Small intestine (tissue), 7 donors: ENCODE measurements around the gene CALML4. TPM values are rescaled to one million over a fixed set of nuclear protein-coding genes. Genes with fewer than 3 reads are reported as not detected.

Experiments used
- DNase-seq, 2 donors: peaks; one replicate each; pipeline versions ENCODE4 v3.0.0 to v3.0.0-alpha.2; 2013
- FAIRE-seq: peaks from 2 replicates; lab custom pipeline; 2012; peaks lifted over from hg19 to GRCh38; lab: Jason Lieb, UNC
- H3K27ac ChIP-seq, 3 donors: one replicate each; pipeline ENCODE4 v1.5.1; 2013; ENCODE audit warnings: low read length in 2 of 3, mild to moderate bottlenecking in 2 of 3, control low read depth in 1 of 3, inconsistent platforms in 1 of 3, low read depth in 1 of 3, moderate library complexity in 1 of 3
- H3K27me3 ChIP-seq, 3 donors: one replicate each; pipeline ENCODE4 v1.6.1; 2013; ENCODE audit warnings: low read length in 3 of 3, inconsistent platforms in 1 of 3; ENCODE audit not compliant: control insufficient read depth in 3 of 3, insufficient read depth in 3 of 3
- H3K36me3 ChIP-seq, 3 donors: one replicate each; pipeline ENCODE4 v1.6.1; 2013; ENCODE audit warnings: low read length in 3 of 3, inconsistent platforms in 1 of 3, low read depth in 1 of 3, mild to moderate bottlenecking in 1 of 3, moderate library complexity in 1 of 3; ENCODE audit not compliant: control insufficient read depth in 3 of 3, insufficient read depth in 2 of 3
- H3K4me1 ChIP-seq, 3 donors: one replicate each; pipeline ENCODE4 v1.6.1; 2013; ENCODE audit warnings: low read length in 2 of 3, inconsistent platforms in 1 of 3, low read depth in 1 of 3, mild to moderate bottlenecking in 1 of 3, moderate library complexity in 1 of 3; ENCODE audit not compliant: control insufficient read depth in 3 of 3, insufficient read depth in 2 of 3
- H3K4me3 ChIP-seq, 3 donors: one replicate each; pipeline ENCODE4 v1.5.1; 2013; ENCODE audit warnings: low read length in 3 of 3, control low read depth in 1 of 3, inconsistent platforms in 1 of 3, low read depth in 1 of 3, mild to moderate bottlenecking in 1 of 3, moderate library complexity in 1 of 3
- H3K9me3 ChIP-seq, 2 donors: one replicate each; pipeline ENCODE4 v1.6.1; 2013; ENCODE audit warnings: low read depth in 1 of 2, low read length in 1 of 2; ENCODE audit not compliant: control insufficient read depth in 2 of 2, insufficient read depth in 1 of 2
- WGBS, 3 donors: extraction: QIAGEN DNeasy Blood & Tissue Kit; methylation state at CpG; one replicate each; pipeline ENCODE4 v1.1.7; 2013; 5-methylcytosine and 5-hydroxymethylcytosine counted together
- polyA plus RNA-seq, 4 donors: library from polyadenylated mRNA; stranded (reverse) in 3 of 4; unstranded in 1 of 4; fragments of 200-250 nt in 3 of 4; fragments of 120-200 nt in 1 of 4; gene quantifications; one replicate each; pipeline versions ENCODE4 v1.2.1 to v1.2.3, GENCODE V29; 2013
- donor health status: healthy with polysubstance abuse.
- donor health status: control.
- donor health status: control.
- donor health status: Bipolar disorder and iron deficiency.
- donor health status: healthy.

CALML4 gene
- polyA plus RNA-seq, 4 donors = 127 to 288 (median 191) TPM

- Histone ChIP-seq H3K27me3 (no peaks in the 10 kb centered on the region), H3K4me3 (no peak overlapping the region), H3K9me3 (no peaks in the 10 kb centered on the region), H3K27ac (no peak overlapping the region), H3K4me1 (peaks cover 0 to 30% (median 0%) of the 10 kb centered on the region in 3 donors), H3K36me3 (peaks cover 3 to 78% (median 5%) of the 10 kb centered on the region in 3 donors)
- FAIRE-seq (no peak), DNase-seq (no peak)
- WGBS, 3 donors = 87 to 92% (median 91%) methylated on average over 11 of the region's 11 CpGs
These were observed 7.3 kb downstream of the CALML4 start for GRCh38 chr15:68197661-68198437.

GRCh38 chr15:68197170-68197492 is 8.0 kb downstream of the CALML4 start:
- FAIRE-seq (no peak), DNase-seq (no peak)
- peaks cover 3 to 82% (median 9%) of the 10 kb centered on the region in 3 donors for H3K36me3 ChIP-seq
- 89 to 96% (median 96%) methylated on average over 8 of the region's 8 CpGs for WGBS, 3 donors
- no peaks in the 10 kb centered on the region for H3K27me3 ChIP-seq
- H3K9me3 ChIP-seq = no peaks in the 10 kb centered on the region
- H3K4me1 ChIP-seq = peaks cover 0 to 27% (median 0%) of the 10 kb centered on the region in 3 donors
- no peak overlapping the region for H3K27ac ChIP-seq
- no peak overlapping the region for H3K4me3 ChIP-seq

- no peak for FAIRE-seq
- Histone ChIP-seq H3K9me3 (no peaks in the 10 kb centered on the region), H3K36me3 (peaks cover 5 to 81% (median 9%) of the 10 kb centered on the region in 3 donors), H3K4me3 (no peak overlapping the region), H3K27ac (no peak overlapping the region), H3K4me1 (peaks cover 0 to 22% (median 0%) of the 10 kb centered on the region in 3 donors), H3K27me3 (no peaks in the 10 kb centered on the region)
- 86 to 94% (median 91%) methylated on average over 17 of the region's 17 CpGs for WGBS, 3 donors
- no peak for DNase-seq
These were observed 8.5 kb downstream of the CALML4 start for GRCh38 chr15:68196445-68197169.

GRCh38 chr15:68195336-68196112 is 9.6 kb downstream of the CALML4 start:
- H3K4me1 ChIP-seq = peaks cover 0 to 11% (median 0%) of the 10 kb centered on the region in 3 donors
- FAIRE-seq = no peak
- H3K27ac ChIP-seq = no peak overlapping the region
- no peak overlapping the region for H3K4me3 ChIP-seq
- WGBS, 3 donors = 87 to 88% (median 88%) methylated on average over 8 of the region's 8 CpGs
- no peak for DNase-seq
- H3K27me3 ChIP-seq = no peaks in the 10 kb centered on the region
- H3K36me3 ChIP-seq = peaks cover 6 to 70% (median 11%) of the 10 kb centered on the region in 3 donors
- H3K9me3 ChIP-seq = no peaks in the 10 kb centered on the region

GRCh38 chr15:68192804-68193486 is 12.2 kb downstream of the CALML4 start:
- H3K27me3 ChIP-seq = no peaks in the 10 kb centered on the region
- H3K27ac ChIP-seq = no peak overlapping the region
- WGBS, 3 donors = 85 to 92% (median 92%) methylated on average over 5 of the region's 5 CpGs
- DNase-seq (no peak), FAIRE-seq (no peak)
- H3K9me3 ChIP-seq = no peaks in the 10 kb centered on the region
- H3K4me3 ChIP-seq = no peak overlapping the region
- peaks cover 0 to 2% (median 0%) of the 10 kb centered on the region in 3 donors for H3K4me1 ChIP-seq
- peaks cover 10 to 52% (median 15%) of the 10 kb centered on the region in 3 donors for H3K36me3 ChIP-seq

- Histone ChIP-seq H3K27ac (no peak overlapping the region), H3K4me3 (no peak overlapping the region), H3K27me3 (no peaks in the 10 kb centered on the region), H3K36me3 (peaks cover 9 to 49% (median 15%) of the 10 kb centered on the region in 3 donors), H3K9me3 (no peaks in the 10 kb centered on the region), H3K4me1 (peaks cover 0 to 2% (median 0%) of the 10 kb centered on the region in 3 donors)
- FAIRE-seq = no peak
- WGBS, 3 donors = 70 to 85% (median 80%) methylated on average over 4 of the region's 4 CpGs
- no peak for DNase-seq
These were observed 13.0 kb downstream of the CALML4 start for GRCh38 chr15:68192117-68192516.

- no peak for FAIRE-seq
- Histone ChIP-seq H3K36me3 (peaks cover 7 to 45% (median 15%) of the 10 kb centered on the region in 3 donors), H3K4me1 (peaks cover 0 to 2% (median 0%) of the 10 kb centered on the region in 3 donors), H3K4me3 (no peak overlapping the region), H3K9me3 (no peaks in the 10 kb centered on the region), H3K27me3 (no peaks in the 10 kb centered on the region), H3K27ac (no peak overlapping the region)
- WGBS, 3 donors = 61 to 69% (median 69%) methylated on average over 3 of the region's 3 CpGs
- DNase-seq = no peak
These were observed 13.6 kb downstream of the CALML4 start for GRCh38 chr15:68191555-68191954.
